Measurements from ENCODE around the gene MRPS35. TPM values are rescaled to one million over a fixed set of nuclear protein-coding genes. Genes with fewer than 3 reads are reported as not detected.

MRPS35 gene
- total and polyA plus RNA-seq, 4 donors = 21.8 to 48.7 (median 32.7) TPM

DNA sequence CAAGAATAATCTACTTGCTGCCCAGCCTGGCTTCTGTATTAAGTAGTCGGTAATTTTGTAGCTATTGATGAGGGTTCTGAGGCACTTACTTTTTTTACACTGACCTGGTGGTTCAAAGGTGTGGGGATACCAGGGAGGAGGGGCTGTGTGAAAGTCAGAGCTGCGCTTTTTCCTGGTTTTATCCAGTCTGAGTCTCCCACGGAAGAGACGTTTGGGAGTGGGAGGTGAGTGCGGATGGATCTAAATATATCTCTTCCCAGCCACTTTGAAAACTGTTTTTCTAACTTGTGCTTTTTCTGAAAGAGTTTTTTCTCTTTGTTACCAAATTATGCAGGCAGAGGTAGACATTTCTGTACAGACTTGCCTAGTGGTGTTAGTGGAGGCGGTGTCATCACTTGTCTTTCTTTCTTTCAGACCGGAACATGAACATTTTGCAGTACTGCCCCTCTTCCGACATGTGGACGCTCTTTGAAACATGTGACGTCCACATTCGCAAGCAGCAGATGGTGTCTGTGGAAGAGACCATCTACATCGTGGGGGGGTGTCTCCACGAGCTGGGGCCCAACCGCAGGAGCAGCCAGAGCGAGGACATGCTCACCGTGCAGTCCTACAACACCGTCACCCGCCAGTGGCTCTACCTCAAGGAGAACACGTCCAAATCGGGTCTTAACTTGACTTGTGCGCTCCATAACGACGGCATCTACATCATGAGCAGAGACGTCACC lies 86.8 kb downstream of the MRPS35 start:
- ATAC-seq (ENCODE audit: insufficient read depth, low FRiP score) (no peak), DNase-seq (no peak)
- Histone ChIP-seq H3K27me3 (ENCODE audit: control insufficient read depth in 3 of 3, insufficient read depth in 3 of 3, low read length in 2 of 3) (no peaks in the 10 kb centered on the region), H3K4me1 (ENCODE audit: control insufficient read depth in 5 of 5, insufficient read depth in 5 of 5, low read length in 5 of 5) (peaks cover 0 to 4% (median 0%) of the 10 kb centered on the region in 5 donors), H3K27ac (ENCODE audit: low read depth in 1 of 2, low read length in 1 of 2) (no peak overlapping the region), H3K9ac (ENCODE audit: insufficient read depth in 1 of 2, low read length in 2 of 2) (no peak overlapping the region), H3K9me3 (ENCODE audit: control insufficient read depth in 4 of 4, insufficient read depth in 3 of 4, low read length in 3 of 4) (no peaks in the 10 kb centered on the region), H3K4me3 (no peak overlapping the region), H3K36me3 (ENCODE audit: control insufficient read depth in 4 of 4, insufficient read depth in 4 of 4, low read length in 4 of 4) (peaks cover 10 to 35% (median 27%) of the 10 kb centered on the region in 4 donors)
- TF ChIP-seq, protein P1, sequence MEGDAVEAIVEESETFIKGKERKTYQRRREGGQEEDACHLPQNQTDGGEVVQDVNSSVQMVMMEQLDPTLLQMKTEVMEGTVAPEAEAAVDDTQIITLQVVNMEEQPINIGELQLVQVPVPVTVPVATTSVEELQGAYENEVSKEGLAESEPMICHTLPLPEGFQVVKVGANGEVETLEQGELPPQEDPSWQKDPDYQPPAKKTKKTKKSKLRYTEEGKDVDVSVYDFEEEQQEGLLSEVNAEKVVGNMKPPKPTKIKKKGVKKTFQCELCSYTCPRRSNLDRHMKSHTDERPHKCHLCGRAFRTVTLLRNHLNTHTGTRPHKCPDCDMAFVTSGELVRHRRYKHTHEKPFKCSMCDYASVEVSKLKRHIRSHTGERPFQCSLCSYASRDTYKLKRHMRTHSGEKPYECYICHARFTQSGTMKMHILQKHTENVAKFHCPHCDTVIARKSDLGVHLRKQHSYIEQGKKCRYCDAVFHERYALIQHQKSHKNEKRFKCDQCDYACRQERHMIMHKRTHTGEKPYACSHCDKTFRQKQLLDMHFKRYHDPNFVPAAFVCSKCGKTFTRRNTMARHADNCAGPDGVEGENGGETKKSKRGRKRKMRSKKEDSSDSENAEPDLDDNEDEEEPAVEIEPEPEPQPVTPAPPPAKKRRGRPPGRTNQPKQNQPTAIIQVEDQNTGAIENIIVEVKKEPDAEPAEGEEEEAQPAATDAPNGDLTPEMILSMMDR (IDR thresholded peaks at IDR 0.05; ENCODE audit: control extremely low read depth, extremely low read depth) = no peak
- 93 to 96% methylated on average over 24 of the region's 24 CpGs for WGBS, 2 donors

DNA sequence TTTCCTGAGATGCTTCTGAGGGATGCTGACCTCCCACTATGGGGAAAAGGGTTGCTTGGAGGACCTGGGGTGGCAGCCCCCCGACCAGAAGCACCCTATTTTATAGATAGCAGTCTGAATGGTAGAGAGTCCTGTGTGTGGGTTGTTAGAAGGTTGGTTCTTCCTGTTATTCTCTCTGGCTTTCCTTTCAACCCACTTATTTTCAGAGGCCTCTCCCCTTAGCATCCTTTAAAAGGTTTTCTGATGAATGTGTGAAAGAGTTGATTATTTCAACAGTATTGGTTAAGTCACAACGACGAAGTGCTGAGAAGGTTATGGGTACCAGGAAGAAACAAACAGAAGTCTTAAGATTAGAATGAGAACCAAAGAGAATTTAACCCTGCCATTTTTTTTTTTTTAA lies 90.2 kb downstream of the MRPS35 start:
- no peak for ATAC-seq (ENCODE audit: insufficient read depth, low FRiP score)
- Histone ChIP-seq H3K36me3 (ENCODE audit: control insufficient read depth in 4 of 4, insufficient read depth in 4 of 4, low read length in 4 of 4) (peaks cover 5 to 17% (median 16%) of the 10 kb centered on the region in 4 donors), H3K4me1 (ENCODE audit: control insufficient read depth in 5 of 5, insufficient read depth in 5 of 5, low read length in 5 of 5) (peaks cover 0 to 3% (median 0%) of the 10 kb centered on the region in 5 donors), H3K27me3 (ENCODE audit: control insufficient read depth in 3 of 3, insufficient read depth in 3 of 3, low read length in 2 of 3) (no peaks in the 10 kb centered on the region), H3K9ac (ENCODE audit: insufficient read depth in 1 of 2, low read length in 2 of 2) (no peak overlapping the region), H3K27ac (ENCODE audit: low read depth in 1 of 2, low read length in 1 of 2) (no peak overlapping the region), H3K4me3 (no peak overlapping the region), H3K9me3 (ENCODE audit: control insufficient read depth in 4 of 4, insufficient read depth in 3 of 4, low read length in 3 of 4) (no peaks in the 10 kb centered on the region)
- no peak for DNase-seq
- TF ChIP-seq, protein P1 (IDR thresholded peaks at IDR 0.05; ENCODE audit: control extremely low read depth, extremely low read depth) = no peak
- WGBS, 2 donors = 82 to 88% methylated on average over 3 of the region's 3 CpGs

DNA sequence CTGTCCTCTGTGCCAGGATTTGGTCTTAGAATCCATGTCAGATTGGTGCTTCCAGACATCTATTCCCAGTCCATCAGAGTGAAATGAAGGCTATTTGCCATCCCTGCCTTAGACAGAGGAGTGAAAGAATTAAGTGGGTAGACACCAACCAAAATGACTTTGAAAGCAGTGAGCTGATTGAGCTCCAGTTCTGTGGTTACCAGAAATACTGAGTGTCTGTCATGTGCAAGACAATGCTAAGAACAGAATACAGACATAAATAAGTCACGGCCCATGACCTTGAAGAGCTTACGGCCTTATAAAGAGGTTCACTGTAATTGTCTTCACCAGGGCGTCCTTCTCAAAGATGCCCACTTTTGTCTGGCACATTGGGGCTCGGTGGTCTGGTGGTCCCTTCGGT lies 91.0 kb downstream of the MRPS35 start:
- Histone ChIP-seq H3K27me3 (ENCODE audit: control insufficient read depth in 3 of 3, insufficient read depth in 3 of 3, low read length in 2 of 3) (no peaks in the 10 kb centered on the region), H3K27ac (ENCODE audit: low read depth in 1 of 2, low read length in 1 of 2) (no peak overlapping the region), H3K4me1 (ENCODE audit: control insufficient read depth in 5 of 5, insufficient read depth in 5 of 5, low read length in 5 of 5) (peaks cover 0 to 5% (median 0%) of the 10 kb centered on the region in 5 donors), H3K9ac (ENCODE audit: insufficient read depth in 1 of 2, low read length in 2 of 2) (no peak overlapping the region), H3K9me3 (ENCODE audit: control insufficient read depth in 4 of 4, insufficient read depth in 3 of 4, low read length in 3 of 4) (no peaks in the 10 kb centered on the region), H3K36me3 (ENCODE audit: control insufficient read depth in 4 of 4, insufficient read depth in 4 of 4, low read length in 4 of 4) (peaks cover 5 to 17% (median 15%) of the 10 kb centered on the region in 4 donors), H3K4me3 (no peak overlapping the region)
- ATAC-seq (ENCODE audit: insufficient read depth, low FRiP score) (no peak), DNase-seq (no peak)
- 92 to 94% methylated on average over 5 of the region's 5 CpGs for WGBS, 2 donors
- TF ChIP-seq, protein P1 (IDR thresholded peaks at IDR 0.05; ENCODE audit: control extremely low read depth, extremely low read depth) = no peak
